Measurements from ENCODE around the gene CADM2. TPM values are rescaled to one million over a fixed set of nuclear protein-coding genes. Genes with fewer than 3 reads are reported as not detected.

Gene CADM2
- total and polyA plus RNA-seq, 3 donors from 2014 or later, result 1.3 to 4.0 (median 2.7) TPM

- no peak for TF ChIP-seq POLR2A (IDR thresholded peaks at IDR 0.05)
- TF ChIP-seq, protein P1, sequence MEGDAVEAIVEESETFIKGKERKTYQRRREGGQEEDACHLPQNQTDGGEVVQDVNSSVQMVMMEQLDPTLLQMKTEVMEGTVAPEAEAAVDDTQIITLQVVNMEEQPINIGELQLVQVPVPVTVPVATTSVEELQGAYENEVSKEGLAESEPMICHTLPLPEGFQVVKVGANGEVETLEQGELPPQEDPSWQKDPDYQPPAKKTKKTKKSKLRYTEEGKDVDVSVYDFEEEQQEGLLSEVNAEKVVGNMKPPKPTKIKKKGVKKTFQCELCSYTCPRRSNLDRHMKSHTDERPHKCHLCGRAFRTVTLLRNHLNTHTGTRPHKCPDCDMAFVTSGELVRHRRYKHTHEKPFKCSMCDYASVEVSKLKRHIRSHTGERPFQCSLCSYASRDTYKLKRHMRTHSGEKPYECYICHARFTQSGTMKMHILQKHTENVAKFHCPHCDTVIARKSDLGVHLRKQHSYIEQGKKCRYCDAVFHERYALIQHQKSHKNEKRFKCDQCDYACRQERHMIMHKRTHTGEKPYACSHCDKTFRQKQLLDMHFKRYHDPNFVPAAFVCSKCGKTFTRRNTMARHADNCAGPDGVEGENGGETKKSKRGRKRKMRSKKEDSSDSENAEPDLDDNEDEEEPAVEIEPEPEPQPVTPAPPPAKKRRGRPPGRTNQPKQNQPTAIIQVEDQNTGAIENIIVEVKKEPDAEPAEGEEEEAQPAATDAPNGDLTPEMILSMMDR (IDR thresholded peaks at IDR 0.05), result no peak
- DNase-seq, result no peak
- no peak overlapping the region for H3K27ac ChIP-seq
- H3K36me3 ChIP-seq (ENCODE audit: low read depth, missing control alignments), result no peaks in the 10 kb centered on the region
- H3K4me1 ChIP-seq, result no peaks in the 10 kb centered on the region
- no peaks in the 10 kb centered on the region for H3K27me3 ChIP-seq
- H3K4me3 ChIP-seq, result no peak overlapping the region
- intact Hi-C loops (cut with DNase I; ENCODE audit: low total_unique reads), result no loop called here
- H3K9me3 ChIP-seq, result no peaks in the 10 kb centered on the region
These were observed 888.2 kb downstream of the CADM2 start for GRCh38 chr3:85846940-85847339.

GRCh38 chr3:85851071-85851470 lies 892.3 kb downstream of the CADM2 start:
- H3K4me1 ChIP-seq, result no peaks in the 10 kb centered on the region
- no peaks in the 10 kb centered on the region for H3K27me3 ChIP-seq
- H3K27ac ChIP-seq, result no peak overlapping the region
- no peaks in the 10 kb centered on the region for H3K9me3 ChIP-seq
- no peak overlapping the region for H3K4me3 ChIP-seq
- intact Hi-C loops (cut with DNase I; ENCODE audit: low total_unique reads), result no loop called here
- TF ChIP-seq, protein P1 (IDR thresholded peaks at IDR 0.05), result no peak
- TF ChIP-seq POLR2A (IDR thresholded peaks at IDR 0.05), result no peak
- no peaks in the 10 kb centered on the region for H3K36me3 ChIP-seq (ENCODE audit: low read depth, missing control alignments)
- no peak for DNase-seq

DNA sequence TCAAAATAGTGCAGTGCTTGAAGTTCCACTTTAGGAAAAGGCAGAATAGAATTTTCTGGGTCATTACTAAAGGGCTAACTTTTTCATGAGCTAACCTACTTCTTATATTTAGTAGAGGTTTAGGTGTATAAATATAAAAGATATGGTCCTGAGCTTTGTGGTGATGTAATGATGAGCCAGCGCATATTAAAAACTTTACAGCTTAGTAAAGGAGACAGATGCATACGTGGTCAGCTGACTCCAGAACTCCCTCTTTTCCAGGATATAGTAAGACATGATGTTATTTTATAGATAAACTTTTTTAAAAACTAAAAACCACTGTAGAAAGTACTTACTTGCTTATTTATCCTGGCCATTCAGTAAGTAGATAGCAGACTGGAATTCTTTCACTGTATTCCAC lies 895.0 kb downstream of the CADM2 start:
- TF ChIP-seq, protein P1 (IDR thresholded peaks at IDR 0.05), result no peak
- TF ChIP-seq POLR2A (IDR thresholded peaks at IDR 0.05), result no peak
- intact Hi-C loops (cut with DNase I; ENCODE audit: low total_unique reads), result no loop called here
- H3K27ac ChIP-seq, result no peak overlapping the region
- no peak overlapping the region for H3K4me3 ChIP-seq
- 80 to 84% methylated on average over 2 of the region's 2 CpGs for WGBS, 2 donors
- H3K4me1 ChIP-seq, result no peaks in the 10 kb centered on the region
- H3K27me3 ChIP-seq, result no peaks in the 10 kb centered on the region
- H3K36me3 ChIP-seq (ENCODE audit: low read depth, missing control alignments), result no peaks in the 10 kb centered on the region
- no peaks in the 10 kb centered on the region for H3K9me3 ChIP-seq
- DNase-seq, result no peak

DNA sequence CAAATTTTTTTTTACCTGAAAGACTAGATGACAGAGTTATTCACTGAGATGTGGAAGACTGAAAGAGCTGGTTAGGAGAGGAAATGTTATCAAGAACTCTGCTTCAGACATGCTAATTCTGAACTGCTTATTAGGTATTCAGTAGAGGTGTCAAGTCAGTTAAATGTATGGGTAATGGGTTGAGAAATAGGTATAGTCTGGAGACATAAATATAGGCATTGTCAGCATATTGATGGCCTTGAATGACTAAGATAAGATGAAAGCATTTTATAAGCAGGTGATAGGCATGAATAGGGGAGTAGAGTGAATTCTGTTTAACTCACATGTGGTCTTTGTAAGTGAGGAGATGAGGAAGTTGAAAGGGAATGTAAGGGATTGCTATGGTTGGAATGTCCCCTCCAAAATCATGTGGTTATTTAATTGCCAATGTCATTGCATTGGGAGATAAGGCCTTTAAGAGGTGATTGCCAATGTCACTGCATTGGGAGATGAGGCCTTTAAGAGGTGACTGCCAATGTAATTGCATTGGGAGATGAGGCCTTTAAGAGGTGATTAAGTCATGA lies 904.2 kb downstream of the CADM2 start:
- intact Hi-C loops (cut with DNase I; ENCODE audit: low total_unique reads), result no loop called here
- H3K9me3 ChIP-seq, result no peaks in the 10 kb centered on the region
- no peak overlapping the region for H3K4me3 ChIP-seq
- H3K36me3 ChIP-seq (ENCODE audit: low read depth, missing control alignments), result no peaks in the 10 kb centered on the region
- H3K27me3 ChIP-seq, result no peaks in the 10 kb centered on the region
- H3K27ac ChIP-seq, result no peak overlapping the region
- H3K4me1 ChIP-seq, result no peaks in the 10 kb centered on the region
- DNase-seq, result no peak
- TF ChIP-seq, protein P1 (IDR thresholded peaks at IDR 0.05), result no peak
- TF ChIP-seq POLR2A (IDR thresholded peaks at IDR 0.05), result no peak

- Histone ChIP-seq H3K36me3 (ENCODE audit: low read depth, missing control alignments) (no peaks in the 10 kb centered on the region), H3K27me3 (no peaks in the 10 kb centered on the region), H3K4me3 (no peak overlapping the region), H3K27ac (no peak overlapping the region), H3K4me1 (no peaks in the 10 kb centered on the region), H3K9me3 (no peaks in the 10 kb centered on the region)
- intact Hi-C loops (cut with DNase I; ENCODE audit: low total_unique reads), result no loop called here
- WGBS, 2 donors, result 77 to 88% methylated on average over 1 of the region's 1 CpG
- DNase-seq, result no peak
- TF ChIP-seq POLR2A (IDR thresholded peaks at IDR 0.05), result no peak
- TF ChIP-seq, protein P1 (IDR thresholded peaks at IDR 0.05), result no peak
These were observed 906.1 kb downstream of the CADM2 start for GRCh38 chr3:85864896-85865295.
